HG02588 (cell line): ENCODE results near the gene P3H3.

Source experiments
- ATAC-seq: cut with Tn5 transposase; IDR thresholded peaks from one replicate; pipeline ENCODE4 v1.9.1; 2021; ENCODE audit warnings: mild to moderate bottlenecking, moderate library complexity; ENCODE audit not compliant: unreplicated experiment

Gene P3H3, protein sequence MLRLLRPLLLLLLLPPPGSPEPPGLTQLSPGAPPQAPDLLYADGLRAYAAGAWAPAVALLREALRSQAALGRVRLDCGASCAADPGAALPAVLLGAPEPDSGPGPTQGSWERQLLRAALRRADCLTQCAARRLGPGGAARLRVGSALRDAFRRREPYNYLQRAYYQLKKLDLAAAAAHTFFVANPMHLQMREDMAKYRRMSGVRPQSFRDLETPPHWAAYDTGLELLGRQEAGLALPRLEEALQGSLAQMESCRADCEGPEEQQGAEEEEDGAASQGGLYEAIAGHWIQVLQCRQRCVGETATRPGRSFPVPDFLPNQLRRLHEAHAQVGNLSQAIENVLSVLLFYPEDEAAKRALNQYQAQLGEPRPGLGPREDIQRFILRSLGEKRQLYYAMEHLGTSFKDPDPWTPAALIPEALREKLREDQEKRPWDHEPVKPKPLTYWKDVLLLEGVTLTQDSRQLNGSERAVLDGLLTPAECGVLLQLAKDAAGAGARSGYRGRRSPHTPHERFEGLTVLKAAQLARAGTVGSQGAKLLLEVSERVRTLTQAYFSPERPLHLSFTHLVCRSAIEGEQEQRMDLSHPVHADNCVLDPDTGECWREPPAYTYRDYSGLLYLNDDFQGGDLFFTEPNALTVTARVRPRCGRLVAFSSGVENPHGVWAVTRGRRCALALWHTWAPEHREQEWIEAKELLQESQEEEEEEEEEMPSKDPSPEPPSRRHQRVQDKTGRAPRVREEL

DNA sequence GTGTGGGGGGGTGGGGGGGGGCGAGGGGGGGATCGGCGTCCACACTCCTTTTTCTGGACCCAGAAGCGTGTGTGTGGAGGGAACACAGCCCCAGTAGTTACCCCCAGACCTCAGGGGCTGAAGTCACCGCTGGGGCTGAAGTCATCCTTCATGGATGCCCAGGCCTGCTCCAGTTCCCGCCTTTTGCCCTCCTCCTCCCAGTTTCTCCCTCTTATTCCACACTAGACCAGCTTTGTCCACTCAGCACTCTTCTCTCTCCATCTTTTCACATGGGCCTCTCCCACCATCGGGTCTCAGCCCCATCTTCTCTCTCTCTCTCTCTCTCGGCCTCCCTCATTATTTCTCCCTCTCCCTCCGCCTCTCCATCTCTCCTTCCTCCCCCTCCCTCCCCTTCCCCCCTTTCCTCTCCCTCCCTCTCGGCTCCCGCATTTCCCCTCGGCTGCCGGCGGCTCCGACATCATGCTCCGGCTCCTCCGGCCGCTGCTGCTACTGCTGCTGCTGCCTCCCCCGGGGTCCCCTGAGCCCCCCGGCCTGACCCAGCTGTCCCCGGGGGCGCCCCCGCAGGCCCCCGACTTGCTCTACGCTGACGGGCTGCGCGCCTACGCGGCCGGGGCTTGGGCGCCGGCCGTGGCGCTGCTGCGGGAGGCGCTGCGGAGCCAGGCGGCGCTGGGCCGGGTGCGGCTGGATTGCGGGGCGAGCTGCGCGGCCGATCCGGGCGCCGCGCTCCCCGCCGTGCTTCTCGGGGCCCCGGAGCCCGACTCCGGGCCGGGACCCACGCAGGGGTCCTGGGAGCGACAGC lies at the start of gene P3H3:
TSS of gene P3H3 (plus strand) at position 426 of the 799 bp plus-strand sequence. CDS start at position 460, 34 bp downstream.
- ATAC-seq = no peak

GRCh38 chr12:6778574-6779550 lies 49.3 kb upstream of the P3H3 start:
- peak; percentile 75 for ATAC-seq

DNA sequence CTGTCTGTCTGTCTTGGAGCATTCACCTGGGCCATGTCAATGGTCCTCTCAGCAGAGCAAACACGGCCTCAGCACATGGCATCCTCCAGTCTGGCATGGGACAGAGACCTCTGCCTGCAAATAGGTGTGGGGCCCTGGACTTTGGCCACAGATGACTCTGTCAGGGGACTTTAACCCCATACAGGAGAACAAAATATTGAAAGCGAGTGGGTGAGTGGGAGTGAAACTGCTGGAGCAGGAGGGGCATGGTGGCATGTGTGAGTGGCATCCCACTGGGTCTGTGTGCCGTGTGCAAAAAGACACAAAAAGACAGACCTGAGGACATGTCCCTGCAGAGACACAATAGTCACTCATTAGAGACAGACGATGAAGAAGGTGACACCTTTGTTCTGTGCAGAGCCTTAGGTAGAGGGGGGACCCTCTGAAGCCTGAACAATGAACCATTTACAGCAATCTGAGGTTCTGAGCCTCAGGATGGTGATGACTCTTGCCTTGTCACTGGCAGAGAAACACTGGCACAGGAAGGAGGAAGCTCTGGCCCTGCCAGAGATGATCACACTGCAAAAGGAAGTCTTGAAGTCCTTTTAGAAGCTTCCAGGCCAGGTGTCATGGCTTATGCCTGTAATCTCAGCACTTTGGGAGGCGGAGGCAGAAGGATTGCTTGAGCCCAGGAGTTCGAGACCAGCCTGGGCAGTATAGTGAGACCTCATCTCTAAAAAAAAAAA lies 48.3 kb upstream of the P3H3 start:
- no peak for ATAC-seq

GRCh38 chr12:6780573-6780972 lies 47.6 kb upstream of the P3H3 start:
- ATAC-seq = no peak

DNA sequence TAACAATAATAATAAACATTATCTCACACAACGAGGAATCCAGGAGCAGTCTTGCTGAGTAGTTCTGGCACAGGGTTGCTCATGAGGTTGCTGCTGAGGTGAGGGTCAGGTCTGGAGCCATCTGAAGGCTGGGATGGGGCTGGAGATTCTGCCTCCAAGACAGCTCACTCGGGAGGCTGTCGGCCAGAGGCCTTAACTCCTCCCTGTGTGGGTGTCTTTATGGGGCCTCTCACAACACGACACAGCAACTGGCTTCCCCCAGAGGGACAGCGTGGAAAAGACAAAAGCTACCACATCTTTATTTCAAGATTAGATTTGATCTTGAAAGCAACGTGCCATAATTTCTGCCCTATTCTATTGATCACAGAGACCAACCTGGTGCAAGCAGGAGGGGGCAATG lies 46.1 kb upstream of the P3H3 start:
- no peak for ATAC-seq

- ATAC-seq = no peak
Measured at GRCh38 chr12:6782850-6783566, 45.2 kb upstream of the P3H3 start.

DNA sequence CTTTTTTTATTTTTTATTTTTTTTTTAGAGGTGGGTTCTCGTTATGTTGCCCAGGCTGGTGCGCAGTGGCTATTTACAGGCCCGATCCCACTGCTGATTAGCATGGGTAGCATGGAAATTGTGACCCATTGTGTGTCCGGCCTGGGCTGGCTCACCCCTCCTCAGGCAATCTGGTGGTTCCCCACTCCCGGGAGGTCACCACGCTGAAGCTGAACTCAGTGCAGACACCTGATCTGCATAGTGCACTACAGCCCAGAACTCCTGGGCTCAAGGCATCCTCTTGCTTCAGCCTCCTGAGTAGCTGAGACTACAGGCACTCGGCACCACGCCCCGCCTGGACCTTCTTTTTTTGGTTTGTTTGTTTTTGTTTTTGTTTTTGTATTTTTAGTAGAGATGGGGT lies 44.4 kb upstream of the P3H3 start:
- no peak for ATAC-seq

GRCh38 chr12:6784296-6784695 lies 43.9 kb upstream of the P3H3 start:
- no peak for ATAC-seq

- no peak for ATAC-seq
Measured at GRCh38 chr12:6784761-6785160, 43.4 kb upstream of the P3H3 start.

DNA sequence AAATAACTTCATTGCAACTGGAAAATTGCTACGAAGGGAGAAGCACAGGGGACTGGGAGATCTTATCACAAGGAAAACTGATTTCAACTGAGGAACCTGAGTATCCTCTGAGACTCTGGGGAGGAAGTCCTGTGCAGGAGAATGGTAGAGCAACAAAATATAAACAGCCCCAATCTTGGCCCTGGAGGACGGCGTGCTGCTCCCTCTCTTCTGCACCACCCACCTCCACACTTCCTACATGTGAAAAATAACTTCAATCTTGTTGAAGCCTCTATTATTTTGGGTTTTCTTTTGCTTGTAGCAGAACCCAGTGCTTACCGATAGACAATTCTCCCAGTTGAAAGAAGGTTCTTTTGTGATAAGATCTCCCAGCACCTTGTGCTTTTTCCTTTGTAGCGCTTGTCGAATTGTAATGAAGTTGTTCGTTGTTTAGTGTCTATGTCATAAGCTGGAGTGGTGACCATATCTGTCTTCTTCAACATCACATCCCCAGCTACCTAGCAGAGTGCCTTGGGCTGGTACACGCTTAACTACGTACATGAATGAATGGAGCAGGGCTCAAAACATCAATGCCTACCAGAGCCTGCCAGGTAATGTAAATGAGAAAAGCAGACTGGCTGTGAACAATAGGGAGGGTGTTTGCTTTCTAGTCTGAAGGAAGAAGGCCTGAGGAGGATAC lies 41.7 kb upstream of the P3H3 start:
- ATAC-seq = no peak

DNA sequence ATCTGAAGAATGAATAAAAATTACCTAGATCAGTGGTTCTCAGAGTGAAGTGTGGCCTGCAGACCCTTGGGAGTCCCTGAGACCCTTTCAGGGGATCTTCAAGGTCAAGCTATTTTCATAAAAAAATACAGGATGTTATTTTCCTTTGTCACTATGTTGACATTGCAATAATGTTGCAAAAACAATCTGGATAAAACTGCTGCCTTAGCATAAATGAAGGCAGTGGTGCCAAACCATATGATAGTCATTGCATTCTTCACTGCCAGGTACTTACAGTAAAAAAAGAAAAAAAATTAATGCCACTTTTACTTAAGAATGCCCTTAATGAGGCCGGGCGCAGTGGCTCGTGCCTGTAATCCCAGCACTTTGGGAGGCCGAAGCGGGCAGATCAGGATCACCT lies 40.9 kb upstream of the P3H3 start:
- ATAC-seq = no peak

- ATAC-seq = no peak
Measured at GRCh38 chr12:6788972-6789924, 39.0 kb upstream of the P3H3 start, which contains the start of gene CD4. Gene CD4 (plus strand): TSS chr12:6789528. CDS start chr12:6800139, 10,611 bp downstream.

GRCh38 chr12:6790496-6791150 lies 37.6 kb upstream of the P3H3 start:
- ATAC-seq = no peak

- ATAC-seq = no peak
Measured at GRCh38 chr12:6791931-6792520, 36.2 kb upstream of the P3H3 start.

DNA sequence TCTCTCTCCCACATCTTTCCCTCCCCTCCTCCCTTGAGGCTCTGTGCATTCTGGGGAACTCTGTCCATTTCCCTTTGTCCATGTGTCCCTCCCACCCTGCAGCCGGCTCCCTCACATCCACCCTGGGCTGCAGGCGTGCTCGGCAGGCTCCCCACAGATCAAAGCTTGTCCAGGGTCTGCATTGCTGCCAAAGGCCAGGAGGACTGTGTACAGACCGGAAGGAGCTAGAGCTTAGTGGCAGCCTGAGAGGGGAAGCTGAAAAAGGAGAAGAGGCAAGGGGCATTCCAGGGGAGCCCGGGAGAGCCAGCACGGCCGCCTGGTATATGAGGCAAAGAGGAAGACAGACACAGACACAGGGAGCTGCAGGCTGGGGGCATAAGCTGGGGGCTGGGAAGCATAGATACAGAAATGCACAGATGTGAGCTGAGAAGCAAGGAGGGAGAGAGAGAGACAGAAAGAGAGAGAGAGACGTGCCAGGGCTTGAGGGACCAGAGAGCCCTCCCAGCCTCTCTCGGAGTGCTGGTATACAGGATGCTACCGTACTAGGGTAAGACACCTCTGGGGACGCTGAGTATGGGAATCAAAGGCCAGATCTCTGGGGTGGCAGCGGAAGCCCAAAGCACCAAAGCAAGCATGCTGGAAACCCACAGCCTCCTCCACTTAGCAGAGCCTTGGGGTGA lies 35.5 kb upstream of the P3H3 start:
- peak; percentile 50 for ATAC-seq

DNA sequence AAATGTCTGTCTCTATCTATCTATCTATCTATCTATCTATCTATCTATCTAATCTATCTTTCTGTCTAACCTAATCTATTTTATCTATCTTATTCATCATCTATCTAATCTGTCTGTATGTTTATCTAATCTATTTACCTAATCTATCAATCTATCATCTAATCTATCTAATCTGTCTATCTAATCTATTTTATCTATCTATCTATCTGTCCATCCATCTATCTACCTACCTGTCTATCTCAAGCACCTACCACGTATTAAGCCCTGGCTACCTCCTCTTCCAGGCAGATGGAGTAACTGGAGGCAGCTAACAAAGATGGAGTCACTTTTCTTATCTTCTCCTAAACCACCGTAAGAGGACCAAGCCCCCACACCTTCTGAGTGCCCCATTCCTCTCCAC lies 33.1 kb upstream of the P3H3 start:
- ATAC-seq = no peak
